IMR-90 (cell line): ENCODE results near the gene ADAMTS9. TPM values are rescaled to one million over a fixed set of nuclear protein-coding genes. Genes with fewer than 3 reads are reported as not detected.

ENCODE experiments used
- ATAC-seq: fragments of 200-7000 bp; cut with Tn5 transposase; 2 replicates; pipeline ENCODE4 v1.9.1; 2020; ENCODE audit warnings: low read depth, mild to moderate bottlenecking, moderate library complexity
- BruUV-seq: library from RNA; stranded (reverse); fragments of 400-500 nt; replicated peaks from 2 replicates; lab custom pipeline; 2021; lab: Mats Ljungman, UMichigan
- CTCF ChIA-PET: fragments of 300-600 bp; formaldehyde crosslinking; extraction: SDS; loops from one replicate; lab custom pipeline; 2021; ENCODE audit warnings: antibody characterized with exemption; lab: Yijun Ruan, JAX
- POLR2A ChIA-PET: fragments of 300-600 bp; sonication (Branson Sonifier 250); formaldehyde crosslinking; loops from one replicate; lab custom pipeline; 2022; ENCODE audit warnings: antibody characterized with exemption; ENCODE audit not compliant: unreplicated experiment; lab: Charles Lee
- DNase-seq: peaks from one replicate; pipeline ENCODE4 v3.0.0; 2013
- H2AFZ ChIP-seq: replicated peaks from 2 replicates; pipeline ENCODE3; 2013; ENCODE audit warnings: low read length, mild to moderate bottlenecking; ENCODE audit not compliant: poor library complexity
- H2AK5ac ChIP-seq: 2 replicates; pipeline ENCODE4 v1.6.1; 2013; ENCODE audit warnings: low read depth, low read length, inconsistent platforms
- H2AK9ac ChIP-seq: replicated peaks from 2 replicates; pipeline ENCODE3; 2013; ENCODE audit warnings: mild to moderate bottlenecking, low read depth, low read length, moderate library complexity; ENCODE audit not compliant: poor library complexity
- H2BK120ac ChIP-seq: 2 replicates; pipeline ENCODE4 v1.6.1; 2013; ENCODE audit warnings: low read depth, low read length, inconsistent platforms
- H2BK15ac ChIP-seq: 3 replicates; pipeline ENCODE4 v1.6.1; 2013; ENCODE audit warnings: low read depth, low read length, inconsistent platforms
- H2BK20ac ChIP-seq: 2 replicates; pipeline ENCODE4 v1.6.1; 2013; ENCODE audit warnings: low read depth, mild to moderate bottlenecking, inconsistent platforms, low read length, moderate library complexity
- H2BK5ac ChIP-seq: 2 replicates; pipeline ENCODE4 v1.6.1; 2013; ENCODE audit warnings: mild to moderate bottlenecking, low read depth, low read length, inconsistent platforms; ENCODE audit not compliant: poor library complexity, severe bottlenecking
- H3K14ac ChIP-seq: replicated peaks from 2 replicates; pipeline ENCODE4 v1.6.1; 2013; ENCODE audit warnings: low read depth, low read length, inconsistent platforms
- H3K18ac ChIP-seq: 2 replicates; pipeline ENCODE4 v1.6.1; 2013; ENCODE audit warnings: low read depth, low read length, control low read depth
- H3K23ac ChIP-seq: 2 replicates; pipeline ENCODE4 v1.6.1; 2013; ENCODE audit warnings: low read depth, low read length, inconsistent platforms
- H3K27ac ChIP-seq: 2 replicates; pipeline ENCODE4 v1.5.1; 2013; ENCODE audit warnings: mild to moderate bottlenecking, control low read depth, low read length; ENCODE audit not compliant: insufficient read depth
- H3K27me3 ChIP-seq: 2 replicates; pipeline ENCODE4 v1.6.1; 2013; ENCODE audit warnings: low read length; ENCODE audit not compliant: control insufficient read depth, insufficient read depth
- H3K36me3 ChIP-seq: 2 replicates; pipeline ENCODE4 v1.6.1; 2013; ENCODE audit warnings: low read length, mixed read lengths; ENCODE audit not compliant: control insufficient read depth, insufficient read depth
- H3K4ac ChIP-seq: 2 replicates; pipeline ENCODE4 v1.6.1; 2013; ENCODE audit warnings: low read depth, low read length, inconsistent platforms
- H3K4me1 ChIP-seq: 2 replicates; pipeline ENCODE4 v1.6.1; 2013; ENCODE audit warnings: low read length, mixed read lengths; ENCODE audit not compliant: control insufficient read depth, insufficient read depth
- H3K4me2 ChIP-seq: 2 replicates; pipeline ENCODE4 v1.6.1; 2013; ENCODE audit warnings: low read depth, mild to moderate bottlenecking, control low read depth, low read length, moderate library complexity
- H3K4me3 ChIP-seq: 2 replicates; pipeline ENCODE4 v1.5.1; 2013; ENCODE audit warnings: low read depth, mild to moderate bottlenecking, control low read depth, low read length, moderate library complexity; ENCODE audit not compliant: insufficient read depth
- H3K56ac ChIP-seq: 2 replicates; pipeline ENCODE4 v1.6.1; 2013; ENCODE audit warnings: low read length, inconsistent platforms; ENCODE audit not compliant: insufficient read depth; ENCODE audit errors: extremely low read depth
- H3K79me1 ChIP-seq, 2 experiments: 2 replicates each; pipeline ENCODE4 v1.6.1; 2013; ENCODE audit warnings: low read length in 2 of 2, inconsistent platforms in 1 of 2, low read depth in 1 of 2
- H3K9ac ChIP-seq: 2 replicates; pipeline ENCODE4 v1.6.1; 2013; ENCODE audit warnings: low read depth, low read length, control low read depth
- H3K9me1 ChIP-seq: 2 replicates; pipeline ENCODE4 v1.6.1; 2013; ENCODE audit warnings: low read length, inconsistent platforms; ENCODE audit not compliant: insufficient read depth
- H3K9me3 ChIP-seq: 2 replicates; pipeline ENCODE4 v1.6.1; 2013; ENCODE audit warnings: low read length; ENCODE audit not compliant: control insufficient read depth, insufficient read depth
- H4K20me1 ChIP-seq: 2 replicates; pipeline ENCODE4 v1.6.1; 2013; ENCODE audit warnings: low read length, inconsistent platforms; ENCODE audit not compliant: insufficient read depth
- H4K5ac ChIP-seq: 2 replicates; pipeline ENCODE4 v1.6.1; 2013; ENCODE audit warnings: mild to moderate bottlenecking, low read depth, low read length, control low read depth
- H4K8ac ChIP-seq, 2 experiments: 2 replicates each; pipeline ENCODE4 v1.6.1; 2013; ENCODE audit warnings: low read depth in 2 of 2, low read length in 2 of 2, control low read depth in 1 of 2, inconsistent platforms in 1 of 2
- H4K91ac ChIP-seq: 2 replicates; pipeline ENCODE4 v1.6.1; 2013; ENCODE audit warnings: low read depth, low read length, inconsistent platforms; ENCODE audit not compliant: insufficient read depth
- MAZ ChIP-seq: IDR thresholded peaks from 2 replicates; pipeline ENCODE4 v1.6.1; 2012; ENCODE audit warnings: low read depth, mild to moderate bottlenecking, low read length, improper control_type of control experiment, moderate library complexity, borderline replicate concordance
- WGBS, 2 experiments: methylation state at CpG; one replicate each; pipeline versions ENCODE4 v1.1.5 to v1.1.7; 2013; ENCODE audit warnings: missing lambda C conversion rate in 2 of 2; ENCODE audit not compliant: insufficient read length in 1 of 2; ENCODE audit errors: extremely low coverage in 2 of 2; 5-methylcytosine and 5-hydroxymethylcytosine counted together
- dilution Hi-C: fragments of 300-500 bp; cut with HindIII; formaldehyde crosslinking; loops from one replicate; pipeline ENCODE4 v1.14.3; 2018; ENCODE audit warnings: low sequenced_read_pairs; ENCODE audit not compliant: unreplicated experiment
- in situ Hi-C: fragments of 300-500 bp; cut with MboI; formaldehyde crosslinking; loops from 3 replicates; pipeline ENCODE4 v1.14.3; 2019; ENCODE audit warnings: low sequenced_read_pairs, inconsistent platforms, mixed read lengths
- intact Hi-C: fragments of 100-400 bp; cut with micrococcal nuclease; formaldehyde crosslinking; loops from 2 replicates; pipeline ENCODE4 v1.10.0; 2022
- polyA plus RNA-seq, 3 experiments: library from polyadenylated mRNA; depleted of rRNA; stranded (reverse); fragments of >200 nt; gene quantifications; 2 replicates each; pipeline ENCODE4 v1.2.3, GENCODE V29; 2012; ENCODE audit warnings: low replicate concordance in 1 of 3
- total RNA-seq: library from RNA; depleted of rRNA; stranded (reverse); fragments of >200 nt; gene quantifications from 2 replicates; pipeline ENCODE4 v1.2.3, GENCODE V29; 2012

Gene ADAMTS9
- total and polyA plus RNA-seq, 2 of the 4 experiments (the other 2 are of a cell fraction) = 0.55 to 1.1 TPM

GRCh38 chr3:64675687-64676247 is 12.0 kb downstream of the ADAMTS9 start:
- TF ChIP-seq MAZ = no peak
- no peak overlapping the region for H2BK15ac ChIP-seq
- no peak overlapping the region for H3K56ac ChIP-seq
- H3K27me3 ChIP-seq = no peaks in the 10 kb centered on the region
- DNase-seq (no peak), ATAC-seq (no peak)
- no peak overlapping the region for H2AK9ac ChIP-seq
- no peak overlapping the region for H4K5ac ChIP-seq
- no peak overlapping the region for H3K18ac ChIP-seq
- no peak overlapping the region for H2AFZ ChIP-seq
- in situ Hi-C loops = no loop called here
- ChIA-PET CTCF (no interaction called here), POLR2A (no interaction called here)
- H2AK5ac ChIP-seq = no peak overlapping the region
- H3K36me3 ChIP-seq = peaks cover 7% of the 10 kb centered on the region; the same call in 1 of the 2 replicates
- no peak overlapping the region for H3K23ac ChIP-seq
- peaks cover 7% of the 10 kb centered on the region; the same call in 1 of the 2 replicates for H3K4me1 ChIP-seq
- no peak overlapping the region for H3K4ac ChIP-seq
- H4K8ac ChIP-seq = no peak overlapping the region
- H2BK5ac ChIP-seq = no peak overlapping the region
- WGBS, 2 experiments = no CpG with 5 or more reads among the region's 1 CpG
- no peak overlapping the region for H3K14ac ChIP-seq
- no peak overlapping the region for H3K27ac ChIP-seq
- H3K4me2 ChIP-seq = no peak overlapping the region
- no peak overlapping the region for H2BK120ac ChIP-seq
- BruUV-seq = no TSS peak
- H2BK20ac ChIP-seq = no peak overlapping the region
- no peaks in the 10 kb centered on the region for H4K20me1 ChIP-seq
- H3K4me3 ChIP-seq = no peak overlapping the region
- H3K9ac ChIP-seq = no peak overlapping the region
- H3K9me3 ChIP-seq = no peaks in the 10 kb centered on the region
- dilution Hi-C loops = no loop called here
- H4K91ac ChIP-seq = no peak overlapping the region
- no peaks in the 10 kb centered on the region for H3K9me1 ChIP-seq
- intact Hi-C loops = no loop called here
- no peaks in the 10 kb centered on the region for H3K79me1 ChIP-seq
